NCI-H2227 treated with DMSO at 0.1 percent for 48 hours (cell line): Measurements from ENCODE around the gene KIF15.
"Not testable (repeated sequence)": the region's sequence is repeated elsewhere in the genome, so short reads cannot be mapped to it uniquely, and the experiment has no call there.

Experiments
- DNase-seq: peaks from one replicate; lab custom pipeline; 2025; lab: John Stamatoyannopoulos, UW

The KIF15 gene, protein sequence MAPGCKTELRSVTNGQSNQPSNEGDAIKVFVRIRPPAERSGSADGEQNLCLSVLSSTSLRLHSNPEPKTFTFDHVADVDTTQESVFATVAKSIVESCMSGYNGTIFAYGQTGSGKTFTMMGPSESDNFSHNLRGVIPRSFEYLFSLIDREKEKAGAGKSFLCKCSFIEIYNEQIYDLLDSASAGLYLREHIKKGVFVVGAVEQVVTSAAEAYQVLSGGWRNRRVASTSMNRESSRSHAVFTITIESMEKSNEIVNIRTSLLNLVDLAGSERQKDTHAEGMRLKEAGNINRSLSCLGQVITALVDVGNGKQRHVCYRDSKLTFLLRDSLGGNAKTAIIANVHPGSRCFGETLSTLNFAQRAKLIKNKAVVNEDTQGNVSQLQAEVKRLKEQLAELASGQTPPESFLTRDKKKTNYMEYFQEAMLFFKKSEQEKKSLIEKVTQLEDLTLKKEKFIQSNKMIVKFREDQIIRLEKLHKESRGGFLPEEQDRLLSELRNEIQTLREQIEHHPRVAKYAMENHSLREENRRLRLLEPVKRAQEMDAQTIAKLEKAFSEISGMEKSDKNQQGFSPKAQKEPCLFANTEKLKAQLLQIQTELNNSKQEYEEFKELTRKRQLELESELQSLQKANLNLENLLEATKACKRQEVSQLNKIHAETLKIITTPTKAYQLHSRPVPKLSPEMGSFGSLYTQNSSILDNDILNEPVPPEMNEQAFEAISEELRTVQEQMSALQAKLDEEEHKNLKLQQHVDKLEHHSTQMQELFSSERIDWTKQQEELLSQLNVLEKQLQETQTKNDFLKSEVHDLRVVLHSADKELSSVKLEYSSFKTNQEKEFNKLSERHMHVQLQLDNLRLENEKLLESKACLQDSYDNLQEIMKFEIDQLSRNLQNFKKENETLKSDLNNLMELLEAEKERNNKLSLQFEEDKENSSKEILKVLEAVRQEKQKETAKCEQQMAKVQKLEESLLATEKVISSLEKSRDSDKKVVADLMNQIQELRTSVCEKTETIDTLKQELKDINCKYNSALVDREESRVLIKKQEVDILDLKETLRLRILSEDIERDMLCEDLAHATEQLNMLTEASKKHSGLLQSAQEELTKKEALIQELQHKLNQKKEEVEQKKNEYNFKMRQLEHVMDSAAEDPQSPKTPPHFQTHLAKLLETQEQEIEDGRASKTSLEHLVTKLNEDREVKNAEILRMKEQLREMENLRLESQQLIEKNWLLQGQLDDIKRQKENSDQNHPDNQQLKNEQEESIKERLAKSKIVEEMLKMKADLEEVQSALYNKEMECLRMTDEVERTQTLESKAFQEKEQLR (N-terminal part only)

DNA sequence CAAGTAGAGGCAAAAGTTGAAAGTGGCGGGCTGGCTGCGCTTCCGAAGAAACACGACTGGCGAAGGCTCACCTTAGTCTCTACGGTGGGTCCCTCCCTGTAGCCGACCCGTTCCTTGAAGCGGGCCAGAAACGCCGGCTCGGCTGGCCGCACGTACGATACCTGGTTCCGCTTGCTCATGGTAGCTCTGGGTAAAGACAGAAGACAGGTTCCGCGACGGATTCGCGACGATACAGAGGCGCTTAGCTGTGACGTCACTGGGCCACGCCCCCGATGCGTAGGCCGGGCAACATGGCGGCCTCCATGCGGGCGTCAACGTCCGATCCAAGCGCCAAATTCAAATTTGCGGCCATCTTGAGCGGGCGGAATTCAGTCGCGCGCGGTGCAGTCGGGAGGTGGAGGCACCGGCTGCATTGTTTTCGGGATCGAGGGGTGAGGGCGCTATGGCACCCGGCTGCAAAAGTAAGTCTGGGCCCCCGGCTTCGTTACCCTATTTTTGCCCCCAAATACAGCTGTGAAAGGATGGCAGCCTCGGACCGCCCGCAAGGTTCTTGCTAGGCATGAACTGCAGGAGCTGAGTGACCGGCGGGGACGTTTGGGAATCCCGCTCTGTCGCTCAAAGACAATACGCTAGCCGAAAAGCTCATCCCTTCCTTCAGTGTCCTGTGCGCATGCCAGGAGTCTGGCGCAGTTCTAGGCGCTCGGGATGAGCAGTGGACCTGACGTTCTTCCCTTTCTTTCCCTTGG, at the start of gene KIF15, which contains the start of gene KIAA1143:
Gene KIF15, plus strand, starts transcription at position 371 of the 746 bp plus-strand sequence. Its CDS starts 72 bp downstream, at position 443.
Gene KIAA1143, minus strand, starts transcription at position 196 of the 746 bp plus-strand sequence. Its CDS starts 17 bp downstream, at position 179.
- DNase-seq = peak; percentile 90

DNA sequence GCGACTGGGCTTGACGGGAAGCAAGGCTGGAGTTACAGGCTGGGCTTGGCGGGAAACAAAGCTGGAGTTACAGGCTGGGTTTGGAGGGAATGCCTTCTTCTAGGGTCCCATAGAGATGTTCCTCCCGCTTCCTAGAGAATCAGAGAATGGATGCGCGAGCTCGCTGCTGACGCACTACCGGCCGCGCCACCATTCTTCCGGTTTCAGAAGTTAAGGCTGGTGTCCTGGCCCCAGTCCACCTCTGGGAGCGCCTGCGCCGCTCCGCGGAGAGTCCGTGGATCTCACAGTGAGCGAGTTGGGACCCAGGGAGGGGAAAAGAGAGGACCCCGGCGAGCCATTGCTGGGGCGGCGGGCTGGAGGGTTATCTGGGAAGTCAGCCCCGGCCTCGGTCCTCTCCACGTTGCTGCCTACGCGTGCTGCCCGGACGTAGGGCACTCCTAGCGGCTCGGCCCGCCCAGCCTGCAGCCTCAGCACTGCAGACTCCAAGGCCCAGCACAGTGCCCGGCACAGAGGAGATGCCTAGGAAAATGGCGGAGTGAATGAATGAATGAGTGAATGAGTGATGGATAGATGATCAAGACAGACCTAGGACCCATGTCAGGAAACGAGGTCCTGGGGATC, 49.0 kb upstream of the KIF15 start, which contains the start of gene ZNF502:
Gene ZNF502, plus strand, starts transcription at position 206 of the 621 bp plus-strand sequence. CDS start 7,602 bp downstream, outside the sequence.
- peak; percentile 76 for DNase-seq

DNA sequence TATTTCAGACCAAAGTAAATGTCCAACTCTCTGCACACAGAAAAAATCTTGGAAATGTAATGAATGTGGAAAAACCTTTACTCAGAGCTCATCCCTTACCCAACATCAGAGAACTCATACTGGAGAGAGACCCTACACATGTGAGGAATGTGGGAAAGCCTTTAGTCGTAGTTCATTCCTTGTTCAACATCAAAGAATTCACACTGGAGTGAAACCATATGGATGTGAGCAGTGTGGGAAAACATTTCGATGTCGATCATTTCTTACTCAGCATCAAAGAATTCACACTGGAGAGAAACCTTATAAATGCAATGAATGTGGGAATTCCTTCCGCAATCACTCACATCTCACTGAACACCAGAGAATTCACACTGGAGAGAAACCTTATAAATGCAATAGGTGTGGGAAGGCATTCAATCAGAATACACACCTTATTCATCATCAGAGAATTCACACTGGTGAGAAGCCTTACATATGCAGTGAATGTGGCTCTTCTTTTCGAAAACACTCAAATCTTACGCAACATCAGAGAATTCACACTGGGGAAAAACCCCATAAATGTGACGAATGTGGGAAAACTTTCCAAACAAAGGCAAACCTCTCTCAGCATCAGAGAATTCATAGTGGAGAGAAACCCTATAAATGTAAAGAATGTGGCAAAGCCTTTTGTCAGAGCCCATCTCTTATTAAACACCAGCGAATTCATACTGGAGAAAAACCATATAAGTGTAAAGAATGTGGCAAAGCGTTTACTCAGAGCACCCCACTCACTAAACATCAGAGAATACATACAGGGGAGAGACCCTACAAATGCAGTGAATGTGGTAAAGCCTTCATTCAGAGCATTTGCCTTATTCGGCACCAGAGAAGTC, 40.1 kb upstream of the KIF15 start:
- DNase-seq = no peak

DNA sequence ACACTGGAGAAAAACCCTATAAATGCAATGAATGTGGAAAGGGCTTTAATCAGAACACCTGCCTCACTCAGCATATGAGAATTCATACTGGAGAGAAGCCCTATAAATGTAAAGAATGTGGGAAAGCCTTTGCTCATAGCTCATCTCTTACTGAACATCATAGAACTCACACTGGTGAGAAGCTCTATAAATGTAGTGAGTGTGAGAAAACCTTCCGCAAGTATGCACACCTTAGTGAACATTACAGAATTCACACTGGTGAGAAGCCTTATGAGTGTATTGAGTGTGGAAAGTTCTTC, 39.5 kb upstream of the KIF15 start:
- DNase-seq = no peak

DNA sequence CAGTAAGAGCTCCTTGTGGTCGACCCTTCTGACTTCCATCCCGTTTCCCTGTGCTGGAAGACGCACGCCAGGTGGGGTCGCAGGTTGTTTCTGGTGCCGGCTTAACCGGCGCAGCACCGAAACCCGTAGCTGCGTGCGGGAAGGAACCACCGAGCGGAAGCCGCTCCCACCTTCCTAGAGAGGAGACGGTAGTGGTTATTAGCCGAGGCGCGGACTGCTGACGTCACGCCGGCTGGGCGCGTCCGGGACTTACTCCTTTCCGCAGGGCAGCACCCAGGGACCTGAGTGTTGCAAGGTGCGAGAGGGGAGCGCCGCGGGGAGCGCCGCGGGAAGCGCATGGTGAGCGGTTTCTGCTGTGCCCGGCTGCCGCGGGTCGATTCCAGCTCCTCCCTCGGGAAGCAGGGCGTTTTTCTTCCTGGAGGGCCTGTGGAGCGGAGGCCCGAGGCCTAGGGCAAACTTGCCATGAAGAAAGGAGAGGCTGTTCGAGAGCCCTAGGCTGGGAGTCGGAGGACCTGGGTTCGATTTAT, 32.1 kb upstream of the KIF15 start, which contains the start of gene ZNF501:
Gene ZNF501, plus strand, starts transcription at position 252 of the 527 bp plus-strand sequence. CDS start 4,787 bp downstream, outside the sequence.
- peak; percentile 57 for DNase-seq

DNA sequence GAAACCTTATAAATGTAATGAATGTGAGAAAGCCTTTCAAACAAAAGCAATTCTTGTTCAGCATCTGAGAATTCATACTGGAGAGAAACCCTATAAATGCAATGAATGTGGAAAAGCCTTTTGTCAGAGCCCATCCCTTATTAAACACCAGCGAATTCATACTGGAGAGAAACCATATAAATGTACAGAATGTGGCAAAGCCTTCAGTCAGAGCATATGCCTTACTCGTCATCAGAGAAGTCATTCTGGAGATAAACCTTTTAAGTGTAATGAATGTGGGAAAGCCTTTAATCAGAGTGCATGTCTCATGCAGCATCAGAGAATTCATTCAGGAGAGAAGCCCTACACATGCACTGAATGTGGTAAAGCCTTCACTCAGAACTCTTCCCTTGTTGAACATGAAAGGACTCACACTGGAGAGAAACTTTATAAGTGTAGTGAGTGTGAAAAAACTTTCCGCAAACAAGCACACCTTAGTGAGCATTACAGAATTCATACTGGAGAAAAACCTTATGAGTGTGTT, 26.9 kb upstream of the KIF15 start:
- no peak for DNase-seq

DNA sequence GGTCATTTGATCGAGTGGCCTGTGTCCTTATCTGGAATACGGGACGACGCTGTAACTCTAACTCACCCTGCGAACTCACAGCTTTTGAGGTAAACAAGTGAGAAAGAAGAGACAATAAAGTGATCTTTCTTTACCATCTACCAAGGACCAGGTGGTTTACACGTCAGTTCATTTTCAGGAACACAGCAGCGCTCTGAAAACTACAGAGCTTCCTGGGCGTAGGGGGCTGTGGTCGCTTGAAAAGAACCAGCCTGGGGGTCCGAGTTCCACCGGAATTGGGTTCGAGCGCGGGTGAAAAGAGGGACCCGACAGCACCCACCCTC, 532 bp upstream of the KIF15 start:
- DNase-seq = no peak

DNA sequence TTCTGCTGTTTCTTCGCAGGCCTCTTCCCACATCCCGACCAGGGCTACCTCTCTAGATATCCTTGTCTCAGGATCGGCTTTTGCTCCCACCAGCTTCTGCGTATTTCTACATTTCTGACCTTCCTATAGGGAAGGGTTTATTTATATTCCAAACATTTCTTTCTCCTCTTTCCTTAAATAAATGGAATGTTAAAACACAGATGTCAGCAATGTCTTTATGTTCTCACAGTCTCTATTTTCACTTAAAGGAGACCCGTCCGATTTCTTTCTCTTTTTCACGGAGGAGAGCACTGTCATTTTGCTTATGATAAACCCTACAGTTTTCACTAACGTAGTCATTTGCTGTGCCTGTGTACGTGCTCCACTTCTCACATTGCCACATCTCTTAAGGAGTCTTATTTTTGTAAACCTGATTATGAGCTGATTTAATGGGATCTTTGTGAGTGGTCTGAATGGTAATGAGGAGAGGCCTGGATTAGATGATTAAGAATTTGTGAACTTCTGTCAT, 630 bp downstream of the KIF15 start:
- no peak for DNase-seq

DNA sequence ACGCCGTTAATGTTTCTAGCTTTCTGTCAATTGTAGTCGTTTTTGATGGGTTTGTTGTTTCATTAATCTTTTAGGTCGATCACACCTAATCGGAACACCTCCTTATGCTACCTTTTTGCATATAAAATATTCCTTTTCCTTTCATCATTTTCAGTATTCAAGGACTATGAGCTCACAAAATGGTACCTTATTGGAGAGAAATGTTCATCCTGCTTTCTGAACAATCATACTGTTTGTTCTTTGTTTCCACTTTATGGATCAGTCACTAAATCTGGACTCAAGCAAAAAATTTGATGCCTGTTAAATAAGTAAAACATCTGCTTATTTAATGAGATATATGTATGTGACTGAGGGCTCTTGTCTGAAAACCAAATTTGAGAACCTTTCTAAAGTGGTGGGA, 1.1 kb downstream of the KIF15 start:
- DNase-seq = no peak

DNA sequence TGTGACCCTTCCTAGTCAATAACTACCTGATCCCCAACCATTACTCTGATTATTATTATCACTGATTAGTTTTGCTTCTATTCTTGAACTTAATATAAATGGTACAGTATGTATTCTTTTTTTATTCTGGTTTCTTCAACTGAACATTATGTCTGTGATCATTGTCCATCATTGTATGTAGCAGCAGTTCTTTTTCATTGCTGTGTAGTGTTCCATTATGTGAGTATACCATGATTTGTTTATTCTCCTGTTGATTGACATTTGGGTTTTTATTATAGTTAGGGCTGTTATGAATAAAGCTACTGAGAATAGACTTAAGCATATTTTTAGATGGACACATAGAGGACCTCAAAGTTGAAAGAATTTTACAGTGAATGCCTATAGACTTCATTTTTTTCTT, 2.7 kb downstream of the KIF15 start:
- no peak for DNase-seq

DNA sequence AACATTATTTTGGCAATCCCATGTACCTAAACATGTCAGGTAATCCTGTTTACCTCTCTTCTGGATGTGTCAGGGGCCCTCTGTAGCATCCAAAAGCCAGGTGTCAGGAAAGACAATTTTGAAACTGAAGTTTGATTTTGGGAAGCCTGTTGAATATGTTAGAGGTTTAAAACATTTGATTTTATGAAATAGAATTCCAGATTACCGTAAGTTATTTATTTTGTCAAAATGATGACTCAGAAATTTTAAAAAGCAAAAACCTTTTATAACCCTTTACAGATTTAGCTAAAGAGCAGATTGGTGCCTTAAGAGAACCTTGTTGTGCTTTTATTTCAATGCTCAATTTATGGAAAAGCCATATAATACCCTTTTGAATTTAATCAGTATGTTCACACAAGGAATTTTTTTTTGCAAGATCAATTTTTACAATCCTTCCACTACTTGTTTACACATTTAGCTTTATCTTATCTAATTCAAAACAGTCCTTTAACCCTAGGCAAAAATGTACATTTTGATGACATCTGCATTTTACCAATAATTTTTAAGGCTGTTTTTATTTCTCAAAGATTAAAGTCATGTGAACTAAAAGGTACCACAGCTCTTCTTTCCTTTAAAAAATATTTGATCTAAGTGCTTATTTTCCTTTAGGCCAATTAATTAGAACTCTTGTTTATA, 10.0 kb downstream of the KIF15 start:
- no peak for DNase-seq

DNA sequence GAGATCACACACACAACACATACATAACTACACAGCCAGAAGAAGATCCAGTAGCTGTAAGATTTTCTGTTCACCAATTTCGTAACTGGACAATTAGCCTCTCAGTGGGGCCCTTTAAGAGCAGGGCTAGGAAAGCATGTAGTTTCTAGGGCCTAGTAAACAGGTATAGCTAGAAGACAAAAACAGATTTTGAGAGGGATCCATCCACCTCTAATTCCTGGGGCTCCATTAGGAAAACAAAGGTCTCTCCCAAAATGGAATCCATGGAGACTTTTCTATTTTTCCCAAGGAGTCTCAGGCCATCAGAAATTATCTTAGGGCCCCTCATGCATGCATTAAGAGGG, 10.5 kb downstream of the KIF15 start:
- no peak for DNase-seq

DNA sequence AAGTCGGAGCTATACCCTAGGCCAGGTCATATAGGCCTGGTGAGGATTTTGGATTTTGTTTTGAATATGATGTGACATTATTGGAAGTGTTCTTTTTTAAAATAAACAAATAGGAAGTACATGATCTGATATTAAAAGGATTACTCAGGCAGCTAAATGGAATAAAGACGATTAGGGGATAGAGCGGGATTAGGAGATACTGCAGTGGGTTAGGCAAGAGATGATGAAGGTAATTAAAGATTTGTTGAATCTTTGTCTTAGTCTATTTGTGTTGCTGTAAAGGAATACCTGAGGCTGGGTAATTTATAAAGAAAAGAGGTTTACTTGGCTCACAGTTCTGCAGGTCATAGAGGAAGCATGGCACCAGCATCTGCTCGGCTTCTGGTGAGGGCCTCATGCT, 21.3 kb downstream of the KIF15 start:
- DNase-seq = no peak

DNA sequence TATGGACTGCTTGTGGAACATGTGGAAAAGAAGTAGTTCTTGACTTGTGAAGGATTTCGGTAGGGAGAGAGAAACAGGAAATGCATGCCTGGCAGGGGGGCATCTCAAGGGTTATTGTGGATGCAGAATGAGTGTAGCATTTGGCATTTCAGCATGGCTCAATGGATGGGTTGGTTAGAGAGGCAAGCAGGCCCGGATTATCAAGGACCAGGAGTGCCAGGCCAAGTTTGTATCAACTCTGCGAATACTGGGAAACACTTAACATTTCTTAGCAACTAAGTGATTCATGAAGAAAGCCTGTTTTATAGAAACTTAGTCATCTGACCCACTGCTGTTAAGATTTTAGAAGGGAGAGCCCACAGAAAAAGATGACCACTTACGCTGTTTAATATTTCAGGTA, 33.6 kb downstream of the KIF15 start:
- DNase-seq = no peak

DNA sequence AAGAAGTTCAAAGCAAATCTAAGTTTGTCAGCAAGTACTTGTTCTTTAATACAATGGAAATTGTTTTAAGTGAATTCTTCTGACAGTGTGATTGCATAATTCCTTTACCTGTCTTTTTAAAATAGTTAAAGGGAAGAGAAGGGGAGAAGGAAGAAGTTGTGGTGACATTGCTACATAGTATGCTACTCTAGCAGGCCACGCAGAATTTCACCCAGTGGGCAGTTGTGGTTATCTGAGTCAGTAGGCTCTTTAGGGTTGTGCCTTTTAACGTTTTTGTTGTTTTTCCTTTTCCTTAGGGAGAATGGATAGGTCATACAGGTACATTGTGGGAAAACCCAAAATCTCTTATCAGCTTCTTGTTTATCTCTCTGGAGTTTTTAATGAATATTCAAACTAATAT, 40.4 kb downstream of the KIF15 start:
- no peak for DNase-seq

DNA sequence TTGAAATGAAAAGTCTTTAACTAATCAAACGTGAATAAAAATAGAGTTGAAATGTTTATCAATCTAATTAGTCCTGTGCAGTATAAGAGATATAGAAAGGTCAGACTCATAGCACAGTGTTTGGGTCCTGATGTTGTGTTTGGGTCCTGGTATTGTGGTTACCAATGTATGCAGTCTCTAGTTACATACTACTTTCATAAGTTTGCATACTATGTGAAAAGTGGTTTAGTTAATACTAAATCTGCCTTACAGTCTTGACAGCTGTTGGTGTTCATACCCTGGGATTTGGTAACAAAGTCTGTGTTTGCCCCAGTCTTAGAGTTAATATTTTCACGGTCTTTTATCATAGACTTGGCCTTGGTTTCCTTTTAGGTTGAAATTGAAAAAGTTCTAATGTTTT, 41.7 kb downstream of the KIF15 start:
- no peak for DNase-seq

DNA sequence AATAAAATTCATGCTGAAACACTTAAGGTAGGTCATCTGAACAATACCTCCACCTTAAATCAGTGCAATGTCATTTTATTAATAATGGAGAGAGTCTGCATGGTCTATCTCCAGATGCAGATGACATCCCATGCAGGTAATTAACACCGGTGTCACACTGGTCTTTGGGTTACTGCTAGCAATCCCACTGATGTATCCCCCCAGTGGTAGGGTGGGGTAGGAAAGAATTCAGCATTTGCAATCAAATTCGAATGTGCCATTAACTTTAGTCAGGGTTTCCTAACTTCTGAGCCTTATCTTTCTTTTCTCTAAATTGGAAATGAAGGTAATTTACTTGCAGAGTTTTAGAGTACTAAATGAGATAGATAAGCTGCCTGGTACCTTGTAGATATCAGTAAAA, 44.4 kb downstream of the KIF15 start:
- no peak for DNase-seq

DNA sequence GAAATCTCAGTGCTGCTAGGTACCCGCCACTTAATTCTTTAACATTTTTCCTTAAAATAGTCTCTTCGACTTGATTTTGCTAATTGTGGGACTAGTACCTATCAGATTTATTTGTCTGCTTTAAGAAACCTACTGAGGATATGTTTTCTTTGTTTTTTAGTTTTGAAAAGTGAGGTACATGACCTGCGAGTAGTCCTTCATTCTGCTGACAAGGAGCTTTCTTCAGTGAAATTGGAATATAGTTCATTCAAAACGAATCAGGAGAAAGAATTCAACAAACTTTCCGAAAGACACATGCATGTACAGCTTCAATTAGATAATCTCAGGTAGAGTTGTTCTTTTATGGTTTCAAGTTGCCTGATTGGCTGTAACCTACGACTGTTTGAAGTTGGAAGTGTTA, 53.2 kb downstream of the KIF15 start:
- no peak for DNase-seq

DNA sequence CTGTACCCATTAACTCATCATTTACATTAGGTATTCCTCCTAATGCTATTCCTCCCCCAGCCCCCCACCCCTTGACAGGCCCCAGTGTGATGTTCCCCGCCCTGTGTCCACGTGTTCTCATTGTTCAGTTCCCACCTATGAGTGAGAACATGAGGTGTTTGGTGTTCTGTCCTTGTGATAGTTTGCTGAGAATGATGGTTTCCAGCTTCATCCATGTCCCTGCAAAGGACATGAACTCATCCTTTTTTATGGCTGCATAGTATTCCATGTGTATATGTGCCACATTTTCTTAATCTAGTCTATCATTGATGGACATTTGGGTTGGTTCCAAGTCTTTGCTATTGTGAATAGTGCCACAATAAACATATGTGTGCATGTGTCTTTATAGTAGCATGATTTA, 54.7 kb downstream of the KIF15 start:
- DNase-seq = not testable (repeated sequence)
